Superior temporal gyrus (tissue), 1 donor: Measurements from ENCODE around the gene GRAP2.

Experiments
- DNase-seq: peaks from one replicate; pipeline ENCODE4 v3.0.0-alpha.2; 2016; ENCODE audit errors: extremely low spot score

The GRAP2 gene

DNA sequence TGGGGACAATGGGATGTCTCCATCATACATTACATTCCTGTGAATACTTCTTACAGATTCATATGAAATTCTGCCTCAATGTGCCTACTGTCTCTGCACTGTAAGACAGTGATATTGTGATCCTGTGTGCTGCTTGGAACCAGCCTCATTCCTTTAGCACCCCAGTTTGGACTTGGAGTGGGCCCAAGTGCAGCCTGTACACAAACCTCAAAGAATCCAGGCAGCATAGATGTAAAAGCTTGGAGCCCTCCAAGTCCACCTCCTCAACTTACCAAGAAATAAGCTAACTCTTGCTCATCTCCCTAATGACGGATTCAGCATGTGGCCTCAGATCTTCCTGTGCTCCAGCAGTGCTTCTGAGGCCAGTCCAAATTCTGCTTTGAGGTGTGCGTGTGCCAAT lies 24.4 kb downstream of the GRAP2 start:
- DNase-seq, result peak; percentile 43

GRCh38 chr22:39925909-39926679 lies 25.2 kb downstream of the GRAP2 start:
- DNase-seq, result peak; percentile 34

GRCh38 chr22:39926753-39927152 lies 25.9 kb downstream of the GRAP2 start:
- DNase-seq, result no peak

GRCh38 chr22:39927544-39927943 lies 26.7 kb downstream of the GRAP2 start:
- DNase-seq, result no peak

GRCh38 chr22:39928536-39929520 lies 27.9 kb downstream of the GRAP2 start:
- DNase-seq, result no peak

GRCh38 chr22:39931251-39931650 lies 30.4 kb downstream of the GRAP2 start:
- no peak for DNase-seq

DNA sequence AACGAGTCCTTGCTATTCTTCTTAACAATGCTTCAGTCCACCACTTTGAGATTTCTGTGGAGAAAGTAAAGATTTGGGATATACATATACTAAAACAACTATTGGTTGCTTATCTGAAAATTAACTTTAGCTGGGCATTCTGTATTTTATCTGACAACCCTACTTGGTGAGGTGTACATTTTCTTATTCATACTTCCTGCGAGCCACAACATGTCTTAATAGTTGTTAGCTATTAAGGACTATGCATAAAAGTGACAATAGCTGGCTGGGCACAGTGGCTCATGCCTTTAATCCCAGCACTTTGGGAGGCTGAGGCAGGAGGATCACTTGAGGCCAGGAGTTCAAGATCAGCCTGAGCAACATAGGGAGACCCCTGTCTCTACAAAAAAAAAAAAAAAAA lies 31.3 kb downstream of the GRAP2 start:
- no peak for DNase-seq

DNA sequence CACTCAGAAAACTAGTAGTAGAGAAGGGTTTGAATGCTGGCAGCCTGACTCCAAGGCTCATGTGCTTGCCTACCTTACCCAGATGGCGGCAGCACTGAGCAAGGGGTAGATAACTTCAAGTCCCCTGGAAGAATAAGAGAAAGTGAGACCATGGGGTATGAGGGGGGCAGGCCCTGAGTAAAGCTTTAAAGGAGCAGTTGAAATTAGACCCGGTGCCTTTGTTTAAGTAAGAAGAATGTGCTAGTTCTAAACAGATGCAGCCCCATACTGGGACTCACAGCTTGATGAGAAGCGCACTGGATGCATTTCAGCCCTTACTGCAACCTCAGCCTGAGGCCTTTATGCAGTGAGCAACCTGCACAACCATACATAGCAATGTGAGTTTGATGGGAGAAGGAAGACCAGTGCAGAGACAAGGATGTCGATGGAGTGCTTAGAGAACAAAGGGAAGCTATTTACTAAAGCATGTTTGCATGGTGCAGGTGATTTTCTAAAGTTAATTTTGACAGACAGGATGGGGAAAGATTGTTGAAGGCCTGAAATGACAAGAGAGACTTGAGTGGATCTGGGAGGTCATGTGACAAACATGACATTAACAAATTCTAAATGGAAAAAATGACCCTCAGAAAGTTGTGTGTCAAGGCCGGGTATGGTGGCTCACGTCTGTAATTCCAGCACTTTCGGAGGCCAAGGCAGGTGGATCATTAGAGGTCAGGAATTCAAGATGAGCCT lies 32.2 kb downstream of the GRAP2 start:
- no peak for DNase-seq

- DNase-seq, result no peak
Measured at GRCh38 chr22:39933741-39934140, 32.9 kb downstream of the GRAP2 start.

GRCh38 chr22:39935116-39935515 lies 34.2 kb downstream of the GRAP2 start:
- peak; percentile 66 for DNase-seq

- no peak for DNase-seq
Measured at GRCh38 chr22:39935612-39936011, 34.7 kb downstream of the GRAP2 start.

DNA sequence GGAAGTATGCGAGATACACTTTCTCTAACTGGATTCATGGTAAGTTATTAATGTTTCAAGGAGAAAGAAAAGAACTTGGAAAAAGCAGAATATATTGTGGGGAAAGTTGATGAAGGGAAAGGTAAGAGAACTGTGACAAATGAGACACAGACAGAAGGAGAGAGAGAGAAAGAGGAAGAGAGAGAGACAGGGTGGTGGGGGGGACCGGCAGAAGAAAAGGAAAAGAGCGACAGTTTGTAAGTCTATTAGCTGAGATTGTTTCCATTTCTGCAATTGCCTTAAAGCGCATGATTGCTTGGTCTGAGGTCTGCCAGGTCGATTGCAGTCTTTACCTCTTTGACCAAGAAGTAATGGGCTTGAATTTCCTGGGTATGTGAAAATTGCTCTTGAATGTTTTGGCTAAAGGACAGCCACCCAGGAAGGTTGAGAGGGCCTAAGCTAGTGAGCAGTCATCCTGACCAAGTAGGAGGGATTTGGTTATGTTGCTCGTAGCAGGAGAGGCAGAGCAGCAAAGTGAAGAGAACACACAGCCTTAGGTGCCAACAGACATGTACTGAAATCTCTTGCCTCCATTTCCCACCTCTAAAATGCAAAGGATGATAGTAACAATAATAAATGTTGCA lies 35.8 kb downstream of the GRAP2 start:
- no peak for DNase-seq

DNA sequence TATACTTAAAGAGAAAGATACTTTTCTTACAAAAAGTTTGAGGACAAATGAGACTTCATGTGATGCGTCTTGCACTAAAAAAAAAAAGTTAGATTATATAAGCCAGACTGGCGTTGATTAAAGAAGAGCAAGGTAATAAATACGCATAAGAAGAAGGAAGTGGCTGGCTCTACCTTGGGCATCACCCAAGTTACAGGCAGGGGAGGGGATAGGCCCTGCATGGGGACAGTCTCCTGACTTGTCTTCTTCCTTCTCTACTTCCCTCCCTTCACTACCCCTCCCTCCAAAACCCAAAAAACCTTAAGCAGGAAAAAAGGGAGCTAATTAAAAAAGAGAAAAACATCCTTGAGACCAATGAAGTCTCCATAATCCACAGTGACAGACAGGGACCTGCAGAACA lies 37.0 kb downstream of the GRAP2 start:
- DNase-seq, result no peak

GRCh38 chr22:39938509-39939111 lies 37.7 kb downstream of the GRAP2 start:
- DNase-seq, result no peak

DNA sequence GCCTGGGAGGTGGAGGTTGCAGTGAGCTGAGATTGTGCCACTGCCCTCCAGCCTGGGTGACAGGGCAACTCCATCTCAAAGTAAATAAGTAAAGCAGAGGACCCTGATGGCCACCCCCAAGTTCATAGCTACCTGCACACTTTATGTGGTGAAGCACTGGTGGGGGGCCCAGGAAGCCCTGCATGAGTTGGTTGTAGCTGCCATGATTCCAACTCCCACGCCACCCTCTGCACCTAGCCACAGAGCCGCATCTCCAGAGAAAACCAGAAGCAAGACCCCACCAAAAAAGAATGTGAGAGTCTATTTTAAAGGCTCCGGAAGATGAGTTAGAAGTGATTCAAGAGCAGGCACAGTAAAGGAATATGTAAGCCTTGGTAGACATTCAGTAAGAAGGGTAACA lies 38.9 kb downstream of the GRAP2 start:
- no peak for DNase-seq

DNA sequence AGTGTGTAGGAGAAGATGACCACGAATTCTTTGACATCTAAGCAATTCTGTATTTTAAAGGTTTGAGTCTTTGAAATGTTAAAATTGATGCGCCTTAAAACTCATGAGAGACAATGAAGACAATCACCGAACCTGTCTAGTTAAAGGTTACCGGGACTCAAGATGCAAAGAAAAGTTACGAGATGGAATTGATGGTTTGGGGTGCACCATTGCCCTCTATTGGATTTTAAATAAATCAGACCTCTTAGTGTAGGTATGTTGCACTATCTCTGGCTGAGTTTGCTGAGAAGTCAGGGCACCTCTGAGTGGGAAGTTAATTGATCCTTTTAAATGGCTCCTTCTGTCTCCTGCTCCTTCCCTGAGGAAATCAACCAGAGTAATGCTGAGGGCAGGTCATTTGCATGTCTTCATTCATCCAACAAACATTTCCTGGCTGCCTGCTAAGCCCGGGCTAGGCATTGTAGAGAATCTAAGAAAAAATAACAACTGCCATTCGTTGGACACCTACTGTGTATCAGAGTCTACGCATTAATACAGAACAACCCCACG lies 39.9 kb downstream of the GRAP2 start:
- no peak for DNase-seq

DNA sequence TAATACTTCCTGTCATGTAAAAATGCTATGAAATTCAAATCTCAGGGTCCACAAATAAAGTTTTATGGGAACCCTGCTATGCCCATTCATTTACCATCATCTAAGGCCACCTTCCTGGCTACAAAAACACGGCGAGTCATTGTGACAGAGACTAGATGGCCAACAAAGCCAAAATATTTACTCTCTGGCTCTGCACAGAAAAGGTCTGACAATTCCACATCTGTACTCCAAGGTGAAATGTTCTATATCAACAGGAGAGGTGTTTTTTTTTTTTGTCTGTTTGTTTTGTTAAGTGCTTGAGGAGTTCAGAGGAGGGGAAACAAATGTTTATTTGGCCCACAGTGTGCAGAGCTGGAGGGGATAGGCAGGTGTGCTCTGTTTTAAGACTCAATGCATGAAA lies 40.7 kb downstream of the GRAP2 start:
- DNase-seq, result no peak

GRCh38 chr22:39942439-39943230 lies 41.8 kb downstream of the GRAP2 start:
- DNase-seq, result no peak

GRCh38 chr22:39943337-39943736 lies 42.5 kb downstream of the GRAP2 start:
- no peak for DNase-seq
